Stimulated activated CD4-positive, alpha-beta T cell treated with anti-CD3 and anti-CD28 coated beads, Interleukin-2, amount 100 ng/mL, for 4 hours (primary cell): ENCODE results near the gene NPC1L1.

Experiments used
- DNase-seq: peaks from one replicate; pipeline ENCODE4 v3.0.0-alpha.2; 2020; ENCODE audit warnings: low read depth

NPC1L1 gene

GRCh38 chr7:44498230-44498954 is 42.7 kb downstream of the NPC1L1 start:
- no peak for DNase-seq

- DNase-seq: no peak
Measured at GRCh38 chr7:44497155-44498027, 43.7 kb downstream of the NPC1L1 start.

GRCh38 chr7:44496385-44496784 is 44.7 kb downstream of the NPC1L1 start:
- no peak for DNase-seq

- no peak for DNase-seq
Measured at GRCh38 chr7:44494960-44495359, 46.2 kb downstream of the NPC1L1 start.

- DNase-seq: no peak
Measured at GRCh38 chr7:44491229-44491628, 49.9 kb downstream of the NPC1L1 start.

- DNase-seq: peak; percentile 77
Measured at GRCh38 chr7:44490351-44491200, 50.6 kb downstream of the NPC1L1 start, which contains the start of gene NUDCD3. Gene NUDCD3 (minus strand): TSS chr7:44490658. CDS start chr7:44490600, 58 bp downstream.

- peak; percentile 21 for DNase-seq
Measured at GRCh38 chr7:44489955-44490350, 51.2 kb downstream of the NPC1L1 start.

- no peak for DNase-seq
Measured at GRCh38 chr7:44488955-44489354, 52.2 kb downstream of the NPC1L1 start.

- DNase-seq: no peak
Measured at GRCh38 chr7:44486693-44487092, 54.4 kb downstream of the NPC1L1 start.

GRCh38 chr7:44486001-44486400 is 55.1 kb downstream of the NPC1L1 start:
- DNase-seq: no peak

- no peak for DNase-seq
Measured at GRCh38 chr7:44484482-44485313, 56.4 kb downstream of the NPC1L1 start.

GRCh38 chr7:44482502-44483485 is 58.3 kb downstream of the NPC1L1 start:
- DNase-seq: no peak

GRCh38 chr7:44477938-44478337 is 63.2 kb downstream of the NPC1L1 start:
- DNase-seq: no peak

GRCh38 chr7:44477063-44477830 is 63.9 kb downstream of the NPC1L1 start:
- DNase-seq: peak; percentile 28

- DNase-seq: no peak
Measured at GRCh38 chr7:44476313-44476712, 64.8 kb downstream of the NPC1L1 start.

GRCh38 chr7:44473295-44473694 is 67.8 kb downstream of the NPC1L1 start:
- DNase-seq: no peak

GRCh38 chr7:44472843-44473242 is 68.3 kb downstream of the NPC1L1 start:
- DNase-seq: no peak

- DNase-seq: no peak
Measured at GRCh38 chr7:44471850-44472249, 69.3 kb downstream of the NPC1L1 start.

GRCh38 chr7:44471436-44471835 is 69.7 kb downstream of the NPC1L1 start:
- no peak for DNase-seq
